CD1c-positive myeloid dendritic cell (primary cell): ENCODE results near the gene RELL1.

Source experiments
- DNase-seq: peaks from one replicate; pipeline ENCODE4 v3.0.0-alpha.2; 2016; ENCODE audit errors: extremely low spot score

RELL1 gene

GRCh38 chr4:37639551-37640285 is 46.5 kb downstream of the RELL1 start:
- no peak for DNase-seq

GRCh38 chr4:37635155-37635554 is 51.0 kb downstream of the RELL1 start:
- no peak for DNase-seq

GRCh38 chr4:37634180-37634579 is 52.0 kb downstream of the RELL1 start:
- DNase-seq = peak; percentile 21

GRCh38 chr4:37632836-37633235 is 53.3 kb downstream of the RELL1 start:
- DNase-seq = no peak

GRCh38 chr4:37631551-37631950 is 54.6 kb downstream of the RELL1 start:
- DNase-seq = no peak

DNA sequence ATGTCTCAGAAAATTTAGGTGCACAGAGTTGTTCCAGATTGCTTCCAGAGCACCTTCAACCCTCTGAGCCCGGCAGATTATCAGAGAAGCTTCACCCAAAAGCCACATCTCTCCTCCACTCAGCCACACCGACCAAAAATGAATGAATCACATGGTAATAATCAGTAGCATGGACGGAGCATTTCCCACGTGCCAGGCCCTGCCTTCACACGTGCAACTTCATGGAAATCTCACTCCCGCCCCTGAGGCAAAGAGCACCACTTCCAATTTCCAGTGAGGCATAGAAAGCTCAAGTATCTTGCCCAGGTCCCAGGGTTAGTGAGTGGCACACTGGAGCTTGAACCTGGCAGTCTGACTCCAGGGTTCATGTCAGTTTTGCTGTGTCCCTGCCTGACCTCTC is 56.5 kb downstream of the RELL1 start:
- DNase-seq = no peak

GRCh38 chr4:37628977-37629609 is 57.1 kb downstream of the RELL1 start:
- peak; percentile 33 for DNase-seq

DNA sequence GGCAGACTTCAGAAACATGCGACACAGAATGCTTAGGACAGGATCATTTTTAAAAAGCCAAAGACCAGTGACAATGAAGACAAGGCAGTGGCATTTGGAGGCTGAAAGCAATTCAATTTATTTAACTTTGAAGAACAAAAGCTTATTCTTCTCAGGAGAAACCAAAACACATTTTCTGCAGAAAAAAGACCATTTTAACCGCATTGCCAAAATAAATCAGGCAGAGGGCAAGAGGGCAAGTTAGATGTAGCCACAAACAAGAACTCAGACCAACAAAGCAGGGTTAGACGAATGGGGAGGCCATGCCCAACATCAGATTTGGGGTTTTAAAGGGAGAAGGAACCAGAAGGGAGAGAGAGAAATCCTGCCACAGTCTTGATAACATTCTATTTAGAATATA is 58.9 kb downstream of the RELL1 start:
- DNase-seq = no peak

GRCh38 chr4:37625499-37625898 is 60.7 kb downstream of the RELL1 start:
- no peak for DNase-seq

- no peak for DNase-seq
Measured at GRCh38 chr4:37623940-37624339, 62.2 kb downstream of the RELL1 start.

- no peak for DNase-seq
Measured at GRCh38 chr4:37623125-37623524, 63.1 kb downstream of the RELL1 start.

DNA sequence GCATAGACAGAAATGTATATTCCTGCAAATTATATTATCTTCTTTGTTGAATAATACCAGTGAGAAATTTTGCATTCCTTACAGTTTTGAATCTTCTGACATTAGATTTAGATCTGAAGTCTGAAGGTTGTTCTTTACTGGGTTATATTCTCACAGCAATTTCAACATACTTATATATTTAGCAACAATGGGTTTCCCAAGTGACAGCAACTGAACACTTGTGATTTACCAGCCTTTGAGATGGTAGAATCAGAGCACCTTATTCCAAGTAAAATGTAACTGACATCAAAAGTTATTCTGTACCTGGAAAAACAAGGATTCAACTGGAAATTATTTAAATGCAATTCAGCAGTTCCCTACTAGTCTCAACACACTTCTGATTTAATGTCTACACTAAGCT is 66.0 kb downstream of the RELL1 start:
- peak; percentile 19 for DNase-seq

GRCh38 chr4:37615720-37616063 is 70.5 kb downstream of the RELL1 start:
- no peak for DNase-seq

GRCh38 chr4:37615059-37615719 is 71.0 kb downstream of the RELL1 start:
- DNase-seq = peak; percentile 77

DNA sequence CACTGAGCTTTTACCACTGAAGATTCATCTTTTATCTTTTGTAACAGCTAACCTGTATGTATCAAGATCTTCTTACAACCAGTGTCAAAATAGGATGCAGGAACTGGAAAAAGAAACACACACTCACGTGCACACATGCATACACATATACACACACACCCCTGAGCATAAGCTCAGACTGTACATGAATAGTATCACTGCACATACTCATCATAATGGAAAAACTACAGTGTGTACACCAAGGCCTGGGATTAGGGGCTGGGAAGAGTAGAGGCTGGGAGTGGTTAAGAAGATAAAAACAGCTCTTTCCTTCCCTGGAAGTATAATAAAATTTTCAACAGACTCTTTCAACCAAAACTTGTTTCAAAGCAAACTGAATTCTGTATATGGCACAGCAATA is 73.4 kb downstream of the RELL1 start:
- DNase-seq = no peak

- DNase-seq = no peak
Measured at GRCh38 chr4:37609626-37610025, 76.5 kb downstream of the RELL1 start.

- no peak for DNase-seq
Measured at GRCh38 chr4:37607018-37607417, 79.2 kb downstream of the RELL1 start.

GRCh38 chr4:37605843-37606565 is 80.2 kb downstream of the RELL1 start:
- no peak for DNase-seq

DNA sequence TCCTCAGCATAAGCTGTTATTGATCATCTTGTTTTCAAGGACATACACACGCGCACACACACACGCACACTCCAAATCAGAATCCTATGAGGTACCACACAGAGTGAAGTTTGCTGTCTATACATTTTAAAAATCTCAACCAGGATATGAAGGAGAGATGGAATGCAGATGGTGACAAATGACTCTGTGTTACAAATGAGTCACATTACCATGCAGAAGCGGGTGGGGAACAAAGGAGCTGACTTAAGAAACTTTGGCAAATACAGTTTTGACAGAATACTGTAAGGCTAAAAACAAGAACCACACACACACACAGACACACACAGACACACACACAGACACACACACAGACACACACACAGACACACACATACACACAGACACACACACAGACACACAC is 81.7 kb downstream of the RELL1 start:
- DNase-seq = peak; percentile 24

GRCh38 chr4:37603711-37604110 is 82.5 kb downstream of the RELL1 start:
- no peak for DNase-seq

GRCh38 chr4:37603070-37603468 is 83.1 kb downstream of the RELL1 start:
- peak; percentile 84 for DNase-seq

- DNase-seq = no peak
Measured at GRCh38 chr4:37602454-37603069, 83.6 kb downstream of the RELL1 start.
